Subcutaneous adipose tissue (tissue), 4 donors: ENCODE measurements around the gene CARM1. TPM values are rescaled to one million over a fixed set of nuclear protein-coding genes. Genes with fewer than 3 reads are reported as not detected.

Source experiments
- total RNA-seq, 4 donors: library from RNA; depleted of rRNA; stranded (reverse); fragments of >200 nt; gene quantifications; one replicate each; pipeline ENCODE4 v1.1.0, GENCODE V29; 2016
- TF ChIP-seq, protein P1 (sequence below): fragments of 450-650 bp; IDR thresholded peaks from one replicate; pipeline ENCODE4 v1.5.1; 2016; ENCODE audit warnings: low read depth, mild to moderate bottlenecking, control low read depth, antibody characterized with exemption, moderate library complexity

CARM1 gene
- 10 to 100 TPM; 16.7 to 19.6 (median 18.4) TPM for total RNA-seq

DNA sequence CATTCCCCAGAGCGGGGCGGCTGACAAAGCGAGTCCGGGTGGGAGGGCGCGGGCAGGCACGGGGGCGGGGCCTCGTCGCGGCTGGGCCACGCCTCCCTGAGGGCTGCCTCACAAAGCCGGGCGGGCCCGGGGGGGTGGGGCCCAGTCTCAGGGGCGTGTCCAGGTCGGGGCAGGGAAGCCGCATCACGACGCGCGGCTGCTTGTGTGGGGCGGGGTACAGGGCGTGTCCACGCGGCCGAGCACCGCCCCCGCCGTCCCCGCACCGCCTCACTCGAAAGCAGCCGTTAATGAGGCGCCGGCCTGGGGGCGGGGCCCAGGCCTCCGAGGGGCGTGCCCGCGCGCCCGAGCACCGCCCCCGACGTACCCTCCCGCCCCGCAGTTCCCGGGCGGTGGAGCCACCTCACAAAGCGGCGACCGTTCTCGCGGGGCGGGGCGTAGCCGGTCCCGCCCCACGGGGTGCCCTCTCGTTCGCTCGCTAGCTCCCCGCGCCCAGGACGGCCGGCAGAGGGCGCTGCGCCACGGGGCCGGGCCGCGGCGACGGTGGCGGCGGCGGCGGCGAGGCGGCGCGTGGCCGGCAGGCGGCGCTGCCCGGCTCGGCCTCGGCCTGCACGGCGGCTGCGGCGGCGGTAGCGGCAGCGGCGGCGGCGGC, at the start of gene CARM1:
Gene CARM1 (plus strand): TSS at position 599 of the 649 bp plus-strand sequence. CDS start 150 bp downstream, outside the sequence.
- TF ChIP-seq, protein P1, sequence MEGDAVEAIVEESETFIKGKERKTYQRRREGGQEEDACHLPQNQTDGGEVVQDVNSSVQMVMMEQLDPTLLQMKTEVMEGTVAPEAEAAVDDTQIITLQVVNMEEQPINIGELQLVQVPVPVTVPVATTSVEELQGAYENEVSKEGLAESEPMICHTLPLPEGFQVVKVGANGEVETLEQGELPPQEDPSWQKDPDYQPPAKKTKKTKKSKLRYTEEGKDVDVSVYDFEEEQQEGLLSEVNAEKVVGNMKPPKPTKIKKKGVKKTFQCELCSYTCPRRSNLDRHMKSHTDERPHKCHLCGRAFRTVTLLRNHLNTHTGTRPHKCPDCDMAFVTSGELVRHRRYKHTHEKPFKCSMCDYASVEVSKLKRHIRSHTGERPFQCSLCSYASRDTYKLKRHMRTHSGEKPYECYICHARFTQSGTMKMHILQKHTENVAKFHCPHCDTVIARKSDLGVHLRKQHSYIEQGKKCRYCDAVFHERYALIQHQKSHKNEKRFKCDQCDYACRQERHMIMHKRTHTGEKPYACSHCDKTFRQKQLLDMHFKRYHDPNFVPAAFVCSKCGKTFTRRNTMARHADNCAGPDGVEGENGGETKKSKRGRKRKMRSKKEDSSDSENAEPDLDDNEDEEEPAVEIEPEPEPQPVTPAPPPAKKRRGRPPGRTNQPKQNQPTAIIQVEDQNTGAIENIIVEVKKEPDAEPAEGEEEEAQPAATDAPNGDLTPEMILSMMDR: no peak

DNA sequence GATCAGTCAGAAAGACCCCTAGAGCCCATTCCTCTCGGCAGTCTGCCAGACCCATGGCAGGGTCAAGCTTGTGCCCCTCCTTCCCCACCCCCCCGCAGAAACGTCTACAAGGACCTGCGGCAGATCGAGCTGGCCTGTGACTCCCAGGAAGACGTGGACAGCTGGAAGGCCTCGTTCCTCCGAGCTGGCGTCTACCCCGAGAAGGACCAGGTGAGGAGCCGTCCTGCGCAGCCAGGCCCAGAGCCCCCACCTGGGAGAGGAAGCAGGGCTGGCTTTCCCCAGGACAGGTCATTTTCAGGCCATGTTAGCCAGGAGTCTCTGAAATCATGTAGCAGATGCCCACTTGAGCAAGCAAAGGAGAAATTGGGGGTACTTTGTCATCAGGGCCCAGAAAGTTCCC, 47.7 kb upstream of the CARM1 start:
- TF ChIP-seq, protein P1: no peak

DNA sequence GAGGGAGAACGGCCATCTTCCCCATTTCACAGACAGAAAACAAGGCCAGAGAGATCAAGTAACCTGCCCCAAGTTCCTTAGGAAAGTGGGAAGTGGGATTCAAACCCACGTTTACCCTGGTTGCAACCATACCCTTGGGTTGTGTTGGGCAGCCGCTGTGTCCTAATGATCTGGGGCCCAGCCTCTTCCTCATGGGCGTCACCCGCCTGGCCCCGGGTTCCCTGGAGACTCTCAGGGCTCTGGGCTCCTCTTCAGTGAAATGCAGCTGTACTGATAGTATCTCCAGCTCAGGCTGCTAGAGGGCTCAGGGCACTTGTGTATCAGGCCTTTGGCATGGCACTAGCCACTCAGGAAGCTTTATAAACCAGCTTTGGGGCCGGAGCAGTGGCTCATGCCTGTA, 45.1 kb upstream of the CARM1 start:
- TF ChIP-seq, protein P1: no peak

DNA sequence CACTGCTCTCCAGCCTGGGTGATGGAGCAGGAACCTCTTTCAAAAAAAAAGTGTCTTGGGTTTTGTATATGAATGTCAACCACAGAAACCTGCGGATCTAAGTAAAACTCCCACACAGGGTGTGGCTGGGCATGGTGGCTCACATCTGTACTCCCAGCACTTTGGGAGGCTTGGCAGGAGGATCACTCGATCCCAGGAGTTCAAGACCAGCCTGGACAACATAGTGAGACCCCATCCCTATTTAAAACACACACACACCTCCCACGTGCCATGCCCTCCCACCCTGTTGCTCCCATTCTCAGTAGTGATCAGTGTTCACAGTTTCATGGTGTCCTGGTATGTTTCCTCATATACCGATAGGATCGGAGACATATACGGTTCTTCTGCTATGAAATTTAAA, 44.5 kb upstream of the CARM1 start:
- TF ChIP-seq, protein P1: no peak

DNA sequence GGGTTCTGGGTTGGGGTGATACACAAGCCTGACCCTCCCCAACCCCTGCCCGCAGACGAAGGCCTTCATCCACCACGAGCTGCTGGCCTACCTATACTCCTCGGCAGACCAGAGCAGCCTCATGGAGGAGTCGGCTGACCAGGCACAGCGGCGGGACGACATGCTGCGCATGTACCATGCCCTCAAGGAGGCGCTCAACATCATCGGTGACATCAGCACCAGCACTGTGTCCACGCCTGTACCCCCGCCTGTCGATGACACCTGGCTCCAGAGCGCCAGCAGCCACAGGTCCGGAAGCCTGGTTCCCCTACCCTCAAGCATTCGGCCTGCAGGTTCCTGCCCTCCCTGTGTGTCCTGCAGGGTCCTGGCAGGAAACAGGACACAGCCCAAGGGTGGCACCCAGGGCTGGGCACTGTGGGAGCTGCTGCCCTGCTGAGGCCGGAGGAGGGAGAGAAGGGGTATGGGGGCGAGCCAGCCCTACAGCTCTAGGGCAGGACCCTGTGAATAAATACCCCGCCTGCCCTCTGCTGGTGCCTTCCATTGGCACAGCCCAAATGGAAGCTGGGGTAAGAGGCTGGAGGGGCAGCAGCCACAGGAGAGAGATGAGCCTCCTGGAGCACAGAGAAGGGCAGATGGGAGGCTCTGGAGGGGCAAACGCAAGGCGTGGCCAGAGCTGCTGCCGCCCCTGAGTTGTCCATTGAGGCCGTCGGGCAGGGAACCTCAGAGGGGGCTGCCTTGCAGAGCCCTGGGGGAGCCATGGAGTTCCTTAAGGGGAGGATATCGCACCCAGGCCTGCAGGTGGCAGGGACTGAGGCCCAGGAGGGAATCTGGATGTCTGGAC, 42.2 kb upstream of the CARM1 start:
- TF ChIP-seq, protein P1: no peak

DNA sequence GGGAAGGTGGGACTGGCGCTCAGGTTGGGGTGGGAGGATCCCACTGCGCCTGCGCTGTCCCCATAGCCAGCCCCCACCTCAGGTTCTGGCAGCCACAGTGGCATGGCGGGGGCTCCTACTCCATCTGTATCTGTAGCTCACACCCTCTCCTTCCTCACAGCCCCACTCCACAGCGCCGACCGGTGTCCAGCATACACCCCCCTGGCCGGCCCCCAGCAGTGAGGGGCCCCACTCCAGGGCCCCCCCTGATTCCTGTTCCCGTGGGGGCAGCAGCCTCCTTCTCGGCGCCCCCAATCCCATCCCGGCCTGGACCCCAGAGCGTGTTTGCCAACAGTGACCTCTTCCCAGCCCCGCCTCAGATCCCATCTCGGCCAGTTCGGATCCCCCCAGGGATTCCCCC, 41.4 kb upstream of the CARM1 start:
- TF ChIP-seq, protein P1: no peak

DNA sequence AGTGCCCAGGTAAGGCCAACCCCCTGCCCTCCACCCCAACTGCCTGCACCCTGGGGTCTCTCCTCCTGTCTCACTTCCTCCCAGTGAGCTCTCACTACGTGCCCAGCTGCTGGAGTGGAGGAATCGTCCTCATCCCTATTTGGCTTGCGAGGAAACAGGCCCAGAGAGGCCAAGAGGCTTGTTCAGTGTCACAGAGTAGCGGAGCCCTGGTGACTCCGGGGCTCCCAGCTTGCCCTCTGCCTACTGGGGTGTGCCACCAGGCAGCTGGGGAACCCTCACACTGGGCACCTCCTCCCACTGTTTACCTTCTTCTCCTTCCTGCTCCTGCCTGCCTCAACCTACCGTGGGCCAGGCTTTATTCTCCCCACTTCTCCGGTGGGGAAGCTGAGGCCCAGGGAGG, 41.0 kb upstream of the CARM1 start:
- TF ChIP-seq, protein P1: no peak
